Stomach (tissue), 4 donors: ENCODE measurements around the gene GATA3.

ENCODE experiments used
- CTCF ChIP-seq, 7 experiments: fragments of 450-650 bp in 4 of 7; fragments of 200-600 bp in 3 of 7; sonication (generic) in 3 of 7; IDR thresholded peaks; one replicate each; pipeline ENCODE4 v1.5.1; 2016 to 2019; ENCODE audit warnings: antibody characterized with exemption in 7 of 7, control low read depth in 2 of 7, mild to moderate bottlenecking in 1 of 7
- POLR2A ChIP-seq, 4 donors: fragments of 450-650 bp; IDR thresholded peaks; one replicate each; pipeline ENCODE4 v1.6.1; 2016; ENCODE audit warnings: antibody characterized with exemption in 4 of 4, control low read depth in 2 of 4, mild to moderate bottlenecking in 1 of 4, moderate library complexity in 1 of 4
- POLR2AphosphoS5 ChIP-seq, 3 donors: sonication (generic); formaldehyde crosslinking; IDR thresholded peaks; one replicate each; pipeline ENCODE4 v1.6.1; 2016; ENCODE audit warnings: antibody characterized with exemption in 3 of 3

DNA sequence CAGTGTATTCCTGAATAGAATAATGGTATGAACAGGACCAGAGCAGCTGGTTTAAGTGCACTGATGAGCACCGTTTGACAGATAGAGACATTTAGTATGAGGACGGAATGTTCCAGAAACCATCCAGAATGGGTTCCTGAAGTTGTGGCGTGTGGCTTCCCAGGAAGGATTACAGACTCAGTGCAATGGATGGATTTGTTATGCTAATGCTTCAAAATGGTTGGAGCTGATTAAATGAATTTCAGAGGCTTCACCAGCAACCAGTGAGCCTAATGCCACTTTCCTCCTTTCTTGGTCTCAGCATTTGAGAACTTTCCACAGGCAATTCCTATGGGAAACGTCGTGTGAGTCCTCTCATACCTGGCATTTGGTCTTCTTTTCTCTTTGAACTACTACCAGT lies 9.9 kb downstream of the GATA3 start:
- TF ChIP-seq CTCF (IDR thresholded peaks at IDR 0.05) (no peak), POLR2A (IDR thresholded peaks at IDR 0.05) (no peak), POLR2AphosphoS5 (IDR thresholded peaks at IDR 0.05) (no peak)
